ENCODE measurements around the gene ATP6V0E2. TPM values are rescaled to one million over a fixed set of nuclear protein-coding genes. Genes with fewer than 3 reads are reported as not detected.

ATP6V0E2 gene
- total and polyA plus RNA-seq, 2 experiments from 2014 or later = 116 to 132 TPM

DNA sequence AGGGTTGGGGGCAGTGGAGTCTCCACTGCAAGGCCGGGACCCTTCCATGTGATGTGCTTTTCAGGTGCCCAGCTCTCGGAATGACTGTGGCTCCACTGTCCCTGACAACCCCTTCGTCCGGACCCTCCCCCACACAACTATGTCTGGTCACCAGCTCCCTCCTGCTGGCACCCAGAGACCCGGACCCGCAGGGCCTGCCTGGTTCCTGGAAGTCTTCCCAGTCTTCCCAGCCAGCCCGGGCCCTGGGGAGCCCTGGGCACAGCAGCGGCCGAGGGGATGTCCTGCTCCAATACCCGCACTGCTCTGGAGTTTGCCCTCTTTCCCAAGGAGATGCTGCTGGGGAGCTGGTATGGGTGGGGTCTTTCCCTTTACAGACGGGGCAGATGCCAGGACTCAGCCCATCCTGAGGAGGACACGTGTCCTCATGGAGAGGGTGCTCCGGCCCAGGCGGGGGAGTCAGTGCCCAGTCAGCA is 5.5 kb downstream of the ATP6V0E2 start:
- TF ChIP-seq, protein P1, sequence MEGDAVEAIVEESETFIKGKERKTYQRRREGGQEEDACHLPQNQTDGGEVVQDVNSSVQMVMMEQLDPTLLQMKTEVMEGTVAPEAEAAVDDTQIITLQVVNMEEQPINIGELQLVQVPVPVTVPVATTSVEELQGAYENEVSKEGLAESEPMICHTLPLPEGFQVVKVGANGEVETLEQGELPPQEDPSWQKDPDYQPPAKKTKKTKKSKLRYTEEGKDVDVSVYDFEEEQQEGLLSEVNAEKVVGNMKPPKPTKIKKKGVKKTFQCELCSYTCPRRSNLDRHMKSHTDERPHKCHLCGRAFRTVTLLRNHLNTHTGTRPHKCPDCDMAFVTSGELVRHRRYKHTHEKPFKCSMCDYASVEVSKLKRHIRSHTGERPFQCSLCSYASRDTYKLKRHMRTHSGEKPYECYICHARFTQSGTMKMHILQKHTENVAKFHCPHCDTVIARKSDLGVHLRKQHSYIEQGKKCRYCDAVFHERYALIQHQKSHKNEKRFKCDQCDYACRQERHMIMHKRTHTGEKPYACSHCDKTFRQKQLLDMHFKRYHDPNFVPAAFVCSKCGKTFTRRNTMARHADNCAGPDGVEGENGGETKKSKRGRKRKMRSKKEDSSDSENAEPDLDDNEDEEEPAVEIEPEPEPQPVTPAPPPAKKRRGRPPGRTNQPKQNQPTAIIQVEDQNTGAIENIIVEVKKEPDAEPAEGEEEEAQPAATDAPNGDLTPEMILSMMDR (IDR thresholded peaks at IDR 0.05; ENCODE audit: low read depth, low read length) = no peak
- no peak overlapping the region for H3K27ac ChIP-seq
- no peaks in the 10 kb centered on the region for H3K36me3 ChIP-seq
- H3K4me3 ChIP-seq = no peak overlapping the region
- H3K27me3 ChIP-seq = peaks cover 15% of the 10 kb centered on the region
- H3K4me1 ChIP-seq (ENCODE audit: low read depth) = peaks cover 7% of the 10 kb centered on the region
- DNase-seq (ENCODE audit: low read depth in 1 of 2, low spot score in 1 of 2) = no peak
- no peaks in the 10 kb centered on the region for H3K9me3 ChIP-seq (ENCODE audit: low read depth)

DNA sequence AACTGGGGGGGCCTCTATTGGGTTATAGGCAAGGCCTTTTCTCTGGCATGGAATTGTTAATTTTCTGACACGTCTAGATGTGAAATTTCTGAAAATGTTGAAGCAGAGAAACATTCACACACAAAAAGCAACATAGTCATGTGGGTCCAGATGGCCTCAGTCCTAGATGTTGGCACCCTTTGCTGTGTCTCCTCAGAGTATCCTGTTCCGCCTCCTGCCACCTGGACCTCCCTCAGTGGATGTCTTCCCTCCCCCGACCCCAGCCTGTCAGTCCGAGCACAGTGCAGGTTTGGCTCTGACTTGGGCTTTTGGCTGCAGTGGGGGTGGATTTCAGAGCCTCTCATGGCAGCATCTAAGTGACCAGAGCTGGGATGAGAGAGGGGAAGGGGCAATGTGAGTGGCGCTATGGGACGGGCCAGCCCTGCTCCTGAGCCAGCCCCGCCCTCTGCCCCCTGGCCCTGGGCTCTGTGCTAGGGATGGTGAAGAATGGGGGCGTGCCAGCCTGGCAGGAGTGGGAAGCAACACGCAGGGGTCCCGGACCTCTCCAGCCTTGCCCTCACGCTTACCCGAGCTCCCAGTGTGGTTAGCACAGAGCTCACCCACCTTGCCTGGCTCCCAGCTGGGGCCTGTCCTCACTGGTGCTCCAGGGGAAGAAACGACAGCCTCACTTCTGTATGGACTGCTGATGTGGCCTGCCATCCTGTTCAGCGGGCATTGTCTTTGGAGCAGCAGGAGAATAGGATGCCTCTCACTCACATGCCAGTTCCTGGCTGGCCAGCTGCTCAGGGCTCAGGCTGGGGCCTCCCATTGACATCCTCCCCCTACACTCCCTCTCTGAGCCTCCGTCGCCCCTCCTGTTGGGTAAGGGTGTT is 6.2 kb downstream of the ATP6V0E2 start:
- TF ChIP-seq, protein P1 (IDR thresholded peaks at IDR 0.05; ENCODE audit: low read depth, low read length) = no peak
- Histone ChIP-seq H3K36me3 (no peaks in the 10 kb centered on the region), H3K9me3 (ENCODE audit: low read depth) (no peaks in the 10 kb centered on the region), H3K4me1 (ENCODE audit: low read depth) (peaks cover 7% of the 10 kb centered on the region), H3K4me3 (no peak overlapping the region), H3K27ac (no peak overlapping the region), H3K27me3 (peaks cover 8% of the 10 kb centered on the region)
- no peak for DNase-seq (ENCODE audit: low read depth in 1 of 2, low spot score in 1 of 2)

DNA sequence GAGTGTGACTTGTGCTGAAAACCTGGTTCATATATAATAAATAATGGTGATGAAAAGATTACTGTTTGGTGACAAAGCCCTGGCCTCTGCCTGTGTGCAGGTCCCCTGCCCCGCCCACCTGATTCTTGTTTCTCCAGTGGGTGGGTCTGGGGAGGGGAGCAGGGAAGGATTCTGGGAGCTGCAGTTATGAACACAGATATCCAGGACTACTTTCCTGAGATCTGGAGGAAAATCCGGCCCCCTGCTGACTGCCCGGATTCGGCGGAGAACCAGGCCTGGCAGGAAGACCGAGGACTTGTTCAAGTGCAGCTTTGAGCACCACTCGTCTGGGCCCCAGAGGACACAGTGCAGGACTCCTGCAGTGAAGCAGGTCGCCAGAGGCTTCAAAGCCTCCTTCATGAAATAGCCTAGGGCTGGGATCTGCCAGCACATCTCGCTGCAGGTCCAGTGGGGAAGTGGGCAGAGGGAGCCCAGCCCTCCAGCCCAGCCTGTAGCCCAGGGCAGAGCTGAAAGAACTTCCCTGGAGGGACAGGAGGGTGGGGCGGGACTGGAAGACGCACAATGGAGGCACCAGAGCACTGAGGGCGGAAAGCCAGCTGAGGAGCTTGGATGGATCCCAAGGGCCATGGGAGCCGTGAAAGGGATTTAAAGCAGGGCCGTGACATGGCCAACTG is 7.0 kb downstream of the ATP6V0E2 start:
- H3K9me3 ChIP-seq (ENCODE audit: low read depth) = no peaks in the 10 kb centered on the region
- TF ChIP-seq, protein P1 (IDR thresholded peaks at IDR 0.05; ENCODE audit: low read depth, low read length) = no peak
- H3K27ac ChIP-seq = no peak overlapping the region
- H3K4me3 ChIP-seq = no peak overlapping the region
- no peaks in the 10 kb centered on the region for H3K36me3 ChIP-seq
- DNase-seq (ENCODE audit: low read depth in 1 of 2, low spot score in 1 of 2) = peak in 1 of 2 donors; percentile 14
- peaks cover under 1% of the 10 kb centered on the region for H3K27me3 ChIP-seq
- H3K4me1 ChIP-seq (ENCODE audit: low read depth) = peaks cover 7% of the 10 kb centered on the region

DNA sequence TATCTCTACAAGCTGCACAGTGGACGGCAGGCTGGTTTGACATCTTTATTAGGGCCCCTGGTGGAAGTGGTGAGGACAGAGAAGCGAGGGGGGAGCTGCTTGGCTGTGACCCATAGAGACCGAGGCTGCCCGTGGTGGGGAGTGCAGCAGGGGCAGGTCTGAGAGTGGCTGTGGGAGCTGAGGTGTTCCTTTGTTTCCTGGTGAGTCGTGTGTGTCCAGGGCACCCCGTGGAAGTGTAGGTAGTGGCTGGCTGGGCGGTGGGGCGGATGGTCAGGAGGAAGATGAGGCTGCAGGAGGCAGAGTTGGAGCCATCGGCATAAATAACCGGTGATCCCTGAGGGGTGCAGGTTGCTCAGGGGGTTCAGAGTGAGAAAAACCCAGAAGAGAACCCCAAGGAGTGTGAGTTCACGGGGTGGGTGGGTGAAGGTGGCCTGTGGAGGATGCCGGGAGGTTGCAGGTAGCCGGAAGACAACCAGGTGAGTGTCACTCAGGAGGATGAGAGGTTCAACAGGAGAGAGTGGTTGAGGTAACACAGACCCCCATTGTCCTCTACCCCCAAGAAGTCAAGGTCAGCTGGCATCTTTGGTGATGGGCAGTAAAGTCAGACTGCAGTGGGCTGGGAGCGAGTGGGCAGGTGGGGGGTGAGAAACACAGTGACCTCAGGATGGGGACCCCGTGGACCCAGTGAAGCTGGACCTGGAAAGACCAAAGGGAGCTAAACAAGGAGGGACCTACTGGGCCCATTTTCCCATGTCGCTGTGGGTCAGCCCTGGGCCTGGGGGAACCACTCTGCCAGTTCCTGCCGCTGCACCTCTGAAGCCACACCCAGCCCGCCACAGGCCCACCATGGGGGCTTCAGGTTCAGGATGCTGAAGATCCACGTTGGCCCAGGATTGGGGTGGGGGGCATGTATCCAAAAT is 7.8 kb downstream of the ATP6V0E2 start:
- DNase-seq (ENCODE audit: low read depth in 1 of 2, low spot score in 1 of 2) = no peak
- Histone ChIP-seq H3K9me3 (ENCODE audit: low read depth) (no peaks in the 10 kb centered on the region), H3K36me3 (no peaks in the 10 kb centered on the region), H3K27me3 (no peaks in the 10 kb centered on the region), H3K4me1 (ENCODE audit: low read depth) (peaks cover 7% of the 10 kb centered on the region), H3K4me3 (no peak overlapping the region), H3K27ac (no peak overlapping the region)
- TF ChIP-seq, protein P1 (IDR thresholded peaks at IDR 0.05; ENCODE audit: low read depth, low read length) = no peak

All from cardiac muscle cell (in vitro differentiated cells and primary cell).